ENCODE measurements around the gene KIF5A.

GRCh38 chr12:57554453-57554852, 4.6 kb downstream of the KIF5A start:
- TF ChIP-seq CTCF (IDR thresholded peaks at IDR 0.05; ENCODE audit: insufficient read depth, low read length, poor library complexity, severe bottlenecking) (no peak), EZH2phosphoT487 (conservative IDR thresholded peaks at IDR 0.05; ENCODE audit: low read length) (no peak)

Data from SU-DHL-6 (cell line).